ENCODE measurements around the gene CDH4.
"Not testable (repeated sequence)": the region's sequence is repeated elsewhere in the genome, so short reads cannot be mapped to it uniquely, and the experiment has no call there.

The CDH4 gene

GRCh38 chr20:61460261-61461052 is 208.4 kb downstream of the CDH4 start:
- H3K4me3 ChIP-seq: no peak overlapping the region
- H3K27ac ChIP-seq: no peak overlapping the region

- no peak overlapping the region for H3K27ac ChIP-seq
Measured at GRCh38 chr20:61461461-61461860, 209.4 kb downstream of the CDH4 start.

GRCh38 chr20:61464307-61465303 is 212.5 kb downstream of the CDH4 start:
- Histone ChIP-seq H3K4me3 (no peak overlapping the region), H3K27ac (no peak overlapping the region)

More at GRCh38 chr20:61461461-61461860, 209.4 kb downstream of the CDH4 start:
- no peak overlapping the region for H3K4me3 ChIP-seq

GRCh38 chr20:61475729-61476128 is 223.7 kb downstream of the CDH4 start:
- Histone ChIP-seq H3K4me3 (no peak overlapping the region), H3K27ac (no peak overlapping the region)

- H3K27ac ChIP-seq: no peak overlapping the region
- no peak overlapping the region for H3K4me3 ChIP-seq
Measured at GRCh38 chr20:61476956-61477355, 224.9 kb downstream of the CDH4 start.

- Histone ChIP-seq H3K4me3 (no peak overlapping the region), H3K27ac (no peak overlapping the region)
Measured at GRCh38 chr20:61477451-61477861, 225.4 kb downstream of the CDH4 start.

- H3K4me3 ChIP-seq: no peak overlapping the region
- no peak overlapping the region for H3K27ac ChIP-seq
Measured at GRCh38 chr20:61478094-61478493, 226.0 kb downstream of the CDH4 start.

GRCh38 chr20:61478611-61479305 is 226.7 kb downstream of the CDH4 start:
- H3K27ac ChIP-seq: no peak overlapping the region
- H3K4me3 ChIP-seq: no peak overlapping the region

GRCh38 chr20:61479433-61479832 is 227.4 kb downstream of the CDH4 start:
- H3K27ac ChIP-seq, H3K4me3 ChIP-seq: not testable (repeated sequence)

GRCh38 chr20:61480158-61480825 is 228.2 kb downstream of the CDH4 start:
- Histone ChIP-seq H3K27ac (no peak overlapping the region), H3K4me3 (no peak overlapping the region)

- Histone ChIP-seq H3K27ac (no peak overlapping the region), H3K4me3 (no peak overlapping the region)
Measured at GRCh38 chr20:61482056-61482887, 230.2 kb downstream of the CDH4 start.

- H3K4me3 ChIP-seq: no peak overlapping the region
- H3K27ac ChIP-seq: no peak overlapping the region
Measured at GRCh38 chr20:61482901-61483300, 230.8 kb downstream of the CDH4 start.

GRCh38 chr20:61483336-61484067 is 231.4 kb downstream of the CDH4 start:
- no peak overlapping the region for H3K27ac ChIP-seq
- no peak overlapping the region for H3K4me3 ChIP-seq

- H3K4me3 ChIP-seq: no peak overlapping the region
Measured at GRCh38 chr20:61486198-61486597, 234.1 kb downstream of the CDH4 start.

GRCh38 chr20:61487346-61487996 is 235.4 kb downstream of the CDH4 start:
- H3K4me3 ChIP-seq: no peak overlapping the region
- H3K27ac ChIP-seq: no peak overlapping the region

More at GRCh38 chr20:61486198-61486597, 234.1 kb downstream of the CDH4 start:
- no peak overlapping the region for H3K27ac ChIP-seq

- Histone ChIP-seq H3K27ac (no peak overlapping the region), H3K4me3 (no peak overlapping the region)
Measured at GRCh38 chr20:61487997-61488371, 235.9 kb downstream of the CDH4 start.

- H3K27ac ChIP-seq: no peak overlapping the region
- H3K4me3 ChIP-seq: no peak overlapping the region
Measured at GRCh38 chr20:61490721-61491120, 238.7 kb downstream of the CDH4 start.

GRCh38 chr20:61492065-61492464 is 240.0 kb downstream of the CDH4 start:
- H3K4me3 ChIP-seq: no peak overlapping the region
- H3K27ac ChIP-seq: no peak overlapping the region
